ENCODE results near the gene CIBAR2.

CIBAR2 gene

GRCh38 chr16:85090873-85091521 lies 21.3 kb downstream of the CIBAR2 start:
- Histone ChIP-seq H3K4ac (ENCODE audit: low read depth, low read length) (no peak overlapping the region), H4K5ac (ENCODE audit: low read length) (no peak overlapping the region), H2BK15ac (replicated peaks; ENCODE audit: low read depth) (no peak overlapping the region), H2BK120ac (ENCODE audit: low read depth, low read length) (no peak overlapping the region), H3K56ac (ENCODE audit: low read length) (no peak overlapping the region), H3K4me3 (ENCODE audit: low read length) (no peak overlapping the region), H3K4me1 (ENCODE audit: control insufficient read depth, low read depth, low read length) (no peaks in the 10 kb centered on the region), H3K4me2 (ENCODE audit: low read length) (no peak overlapping the region), H3K36me3 (ENCODE audit: control insufficient read depth, insufficient read depth, low read length) (no peaks in the 10 kb centered on the region), H3K23ac (ENCODE audit: low read length) (no peak overlapping the region), H2BK5ac (ENCODE audit: low read length) (no peak overlapping the region), H3K27me3 (ENCODE audit: insufficient read depth, low read length, poor library complexity) (no peaks in the 10 kb centered on the region), H3K79me2 (ENCODE audit: control insufficient read depth, insufficient read depth, low read length) (no peaks in the 10 kb centered on the region), H4K8ac (ENCODE audit: low read depth, low read length) (no peak overlapping the region), H3K27ac (ENCODE audit: low read depth, low read length) (no peak overlapping the region), H3K79me1 (ENCODE audit: low read length) (no peaks in the 10 kb centered on the region), H3K18ac (ENCODE audit: low read length) (no peak overlapping the region), H3K9ac (ENCODE audit: low read length) (no peak overlapping the region), H2AK5ac (ENCODE audit: low read length) (no peak overlapping the region)
- no CpG with 5 or more reads among the region's 8 CpGs for whole genome bisulfite sequencing (ENCODE audit: extremely low coverage, insufficient coverage, low lambda C conversion rate)
- no peak for DNase-seq

GRCh38 chr16:85090181-85090580 lies 22.1 kb downstream of the CIBAR2 start:
- no CpG with 5 or more reads among the region's 13 CpGs for WGBS (ENCODE audit: extremely low coverage, insufficient coverage, low lambda C conversion rate)
- Histone ChIP-seq H4K5ac (ENCODE audit: low read length) (no peak overlapping the region), H2BK5ac (ENCODE audit: low read length) (no peak overlapping the region), H3K27me3 (ENCODE audit: insufficient read depth, low read length, poor library complexity) (no peaks in the 10 kb centered on the region), H3K56ac (ENCODE audit: low read length) (no peak overlapping the region), H2AK5ac (ENCODE audit: low read length) (no peak overlapping the region), H3K27ac (ENCODE audit: low read depth, low read length) (no peak overlapping the region), H3K79me1 (ENCODE audit: low read length) (no peaks in the 10 kb centered on the region), H3K4me3 (ENCODE audit: low read length) (no peak overlapping the region), H3K4me1 (ENCODE audit: control insufficient read depth, low read depth, low read length) (no peaks in the 10 kb centered on the region), H3K18ac (ENCODE audit: low read length) (no peak overlapping the region), H3K23ac (ENCODE audit: low read length) (no peak overlapping the region), H2BK120ac (ENCODE audit: low read depth, low read length) (no peak overlapping the region), H3K79me2 (ENCODE audit: control insufficient read depth, insufficient read depth, low read length) (no peaks in the 10 kb centered on the region), H2BK15ac (replicated peaks; ENCODE audit: low read depth) (no peak overlapping the region), H3K4me2 (ENCODE audit: low read length) (no peak overlapping the region), H3K4ac (ENCODE audit: low read depth, low read length) (no peak overlapping the region), H3K9ac (ENCODE audit: low read length) (no peak overlapping the region), H4K8ac (ENCODE audit: low read depth, low read length) (no peak overlapping the region), H3K36me3 (ENCODE audit: control insufficient read depth, insufficient read depth, low read length) (no peaks in the 10 kb centered on the region)
- no peak for DNase-seq

- Histone ChIP-seq H3K4me1 (ENCODE audit: control insufficient read depth, low read depth, low read length) (no peaks in the 10 kb centered on the region), H3K9ac (ENCODE audit: low read length) (no peak overlapping the region)
- WGBS (ENCODE audit: extremely low coverage, insufficient coverage, low lambda C conversion rate): no CpG with 5 or more reads among the region's 16 CpGs
Measured at GRCh38 chr16:85089525-85089924, 22.7 kb downstream of the CIBAR2 start.

GRCh38 chr16:85088570-85089199 lies 23.6 kb downstream of the CIBAR2 start:
- Histone ChIP-seq H3K4ac (ENCODE audit: low read depth, low read length) (no peak overlapping the region), H3K4me2 (ENCODE audit: low read length) (no peak overlapping the region), H2AK5ac (ENCODE audit: low read length) (no peak overlapping the region), H3K9ac (ENCODE audit: low read length) (no peak overlapping the region), H3K23ac (ENCODE audit: low read length) (no peak overlapping the region), H2BK15ac (replicated peaks; ENCODE audit: low read depth) (no peak overlapping the region), H3K4me3 (ENCODE audit: low read length) (no peak overlapping the region), H4K8ac (ENCODE audit: low read depth, low read length) (no peak overlapping the region), H4K5ac (ENCODE audit: low read length) (no peak overlapping the region), H2BK120ac (ENCODE audit: low read depth, low read length) (no peak overlapping the region), H3K79me1 (ENCODE audit: low read length) (no peaks in the 10 kb centered on the region), H3K27ac (ENCODE audit: low read depth, low read length) (no peak overlapping the region), H3K27me3 (ENCODE audit: insufficient read depth, low read length, poor library complexity) (no peaks in the 10 kb centered on the region), H2BK5ac (ENCODE audit: low read length) (no peak overlapping the region), H3K4me1 (ENCODE audit: control insufficient read depth, low read depth, low read length) (no peaks in the 10 kb centered on the region), H3K18ac (ENCODE audit: low read length) (no peak overlapping the region), H3K79me2 (ENCODE audit: control insufficient read depth, insufficient read depth, low read length) (no peaks in the 10 kb centered on the region), H3K56ac (ENCODE audit: low read length) (no peak overlapping the region), H3K36me3 (ENCODE audit: control insufficient read depth, insufficient read depth, low read length) (no peaks in the 10 kb centered on the region)
- WGBS (ENCODE audit: extremely low coverage, insufficient coverage, low lambda C conversion rate): no CpG with 5 or more reads among the region's 31 CpGs
- DNase-seq: no peak

More at GRCh38 chr16:85089525-85089924, 22.7 kb downstream of the CIBAR2 start:
- no peak overlapping the region for H2BK120ac ChIP-seq (ENCODE audit: low read depth, low read length)
- H3K4ac ChIP-seq (ENCODE audit: low read depth, low read length): no peak overlapping the region
- H3K27ac ChIP-seq (ENCODE audit: low read depth, low read length): no peak overlapping the region
- no peaks in the 10 kb centered on the region for H3K79me1 ChIP-seq (ENCODE audit: low read length)
- H3K56ac ChIP-seq (ENCODE audit: low read length): no peak overlapping the region
- H2BK15ac ChIP-seq (replicated peaks; ENCODE audit: low read depth): no peak overlapping the region
- no peak for DNase-seq
- H4K5ac ChIP-seq (ENCODE audit: low read length): no peak overlapping the region
- H4K8ac ChIP-seq (ENCODE audit: low read depth, low read length): no peak overlapping the region
- H3K18ac ChIP-seq (ENCODE audit: low read length): no peak overlapping the region
- no peak overlapping the region for H2AK5ac ChIP-seq (ENCODE audit: low read length)
- no peaks in the 10 kb centered on the region for H3K79me2 ChIP-seq (ENCODE audit: control insufficient read depth, insufficient read depth, low read length)
- no peak overlapping the region for H3K4me3 ChIP-seq (ENCODE audit: low read length)
- no peaks in the 10 kb centered on the region for H3K36me3 ChIP-seq (ENCODE audit: control insufficient read depth, insufficient read depth, low read length)
- H3K27me3 ChIP-seq (ENCODE audit: insufficient read depth, low read length, poor library complexity): no peaks in the 10 kb centered on the region
- no peak overlapping the region for H3K23ac ChIP-seq (ENCODE audit: low read length)
- H3K4me2 ChIP-seq (ENCODE audit: low read length): no peak overlapping the region
- no peak overlapping the region for H2BK5ac ChIP-seq (ENCODE audit: low read length)

GRCh38 chr16:85087899-85088569 lies 24.2 kb downstream of the CIBAR2 start:
- Histone ChIP-seq H3K79me1 (ENCODE audit: low read length) (no peaks in the 10 kb centered on the region), H3K18ac (ENCODE audit: low read length) (no peak overlapping the region), H3K9ac (ENCODE audit: low read length) (no peak overlapping the region), H3K23ac (ENCODE audit: low read length) (no peak overlapping the region), H3K27me3 (ENCODE audit: insufficient read depth, low read length, poor library complexity) (peaks cover 3% of the 10 kb centered on the region), H4K5ac (ENCODE audit: low read length) (no peak overlapping the region), H2BK120ac (ENCODE audit: low read depth, low read length) (no peak overlapping the region), H3K27ac (ENCODE audit: low read depth, low read length) (no peak overlapping the region), H4K8ac (ENCODE audit: low read depth, low read length) (no peak overlapping the region), H2BK15ac (replicated peaks; ENCODE audit: low read depth) (no peak overlapping the region), H2AK5ac (ENCODE audit: low read length) (no peak overlapping the region), H3K4me3 (ENCODE audit: low read length) (no peak overlapping the region), H3K4me2 (ENCODE audit: low read length) (no peak overlapping the region), H3K79me2 (ENCODE audit: control insufficient read depth, insufficient read depth, low read length) (no peaks in the 10 kb centered on the region), H3K36me3 (ENCODE audit: control insufficient read depth, insufficient read depth, low read length) (no peaks in the 10 kb centered on the region), H3K4me1 (ENCODE audit: control insufficient read depth, low read depth, low read length) (no peaks in the 10 kb centered on the region), H3K4ac (ENCODE audit: low read depth, low read length) (no peak overlapping the region), H2BK5ac (ENCODE audit: low read length) (no peak overlapping the region), H3K56ac (ENCODE audit: low read length) (no peak overlapping the region)
- no CpG with 5 or more reads among the region's 21 CpGs for WGBS (ENCODE audit: extremely low coverage, insufficient coverage, low lambda C conversion rate)
- DNase-seq: no peak
